Endothelial cell of hepatic sinusoid (primary cell): ENCODE measurements around the gene CEBPG.

Experiments used
- in situ Hi-C: cut with HindIII; loops from 2 replicates; pipeline ENCODE4 v1.10.0; 2017; ENCODE audit warnings: low sequenced_read_pairs

Gene CEBPG

DNA sequence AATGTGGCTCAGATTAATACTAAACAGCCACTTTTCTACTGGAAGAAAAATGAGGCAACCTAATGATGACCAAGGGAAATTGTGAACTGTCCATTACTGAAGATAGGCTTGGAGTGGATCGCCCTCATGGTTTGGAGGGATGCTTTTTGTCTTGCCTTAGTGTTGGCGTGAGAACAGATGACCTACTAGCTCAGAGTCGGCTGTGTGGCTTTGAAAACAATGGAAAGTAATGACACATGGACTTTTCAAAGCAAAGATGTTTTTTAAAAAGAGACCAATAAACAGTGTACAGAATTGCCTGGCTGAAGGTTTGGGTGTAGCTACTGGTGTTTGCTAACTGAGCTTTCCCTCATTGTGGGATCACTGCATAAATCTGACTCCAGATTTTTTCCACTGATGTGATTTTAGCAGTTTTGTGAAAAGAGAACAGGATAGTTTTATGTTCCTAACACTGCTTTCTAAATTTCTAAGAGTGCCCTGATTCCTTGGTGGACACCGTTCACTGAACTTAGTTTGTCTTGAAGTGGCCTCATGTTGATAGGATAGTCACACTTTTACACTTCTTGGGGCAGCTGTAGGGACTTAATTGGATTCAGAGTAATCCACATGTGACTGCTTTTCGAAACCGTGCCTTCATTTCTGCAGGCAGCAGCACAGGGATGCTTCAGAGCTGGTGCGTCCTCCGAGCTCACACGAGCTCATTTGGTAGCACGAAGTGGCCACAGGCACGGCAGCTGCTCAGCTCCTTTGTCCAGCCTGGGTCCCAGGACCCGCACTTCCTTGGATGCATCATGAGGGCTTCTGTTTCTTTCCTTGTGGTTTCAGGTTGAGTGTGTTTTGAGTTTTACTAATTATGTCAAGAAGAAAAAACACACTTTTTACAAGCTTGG, 4.3 kb downstream of the CEBPG start:
- in situ Hi-C loops = no loop called here

DNA sequence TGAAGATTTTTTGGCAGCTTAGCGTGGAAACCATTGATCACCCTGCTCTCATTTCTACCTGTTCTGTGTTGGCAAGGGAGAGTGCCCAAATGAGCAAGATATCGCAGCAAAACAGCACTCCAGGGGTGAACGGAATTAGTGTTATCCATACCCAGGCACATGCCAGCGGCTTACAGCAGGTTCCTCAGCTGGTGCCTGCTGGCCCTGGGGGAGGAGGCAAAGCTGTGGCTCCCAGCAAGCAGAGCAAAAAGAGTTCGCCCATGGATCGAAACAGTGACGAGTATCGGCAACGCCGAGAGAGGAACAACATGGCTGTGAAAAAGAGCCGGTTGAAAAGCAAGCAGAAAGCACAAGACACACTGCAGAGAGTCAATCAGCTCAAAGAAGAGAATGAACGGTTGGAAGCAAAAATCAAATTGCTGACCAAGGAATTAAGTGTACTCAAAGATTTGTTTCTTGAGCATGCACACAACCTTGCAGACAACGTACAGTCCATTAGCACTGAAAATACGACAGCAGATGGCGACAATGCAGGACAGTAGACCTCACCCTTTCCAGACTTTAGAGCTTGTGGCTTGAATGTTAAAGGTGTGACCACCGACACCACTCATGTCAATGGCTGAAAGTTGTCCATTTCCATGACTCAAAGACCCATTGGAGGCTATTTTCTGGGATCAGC, 5.8 kb downstream of the CEBPG start:
- in situ Hi-C loops = no loop called here

DNA sequence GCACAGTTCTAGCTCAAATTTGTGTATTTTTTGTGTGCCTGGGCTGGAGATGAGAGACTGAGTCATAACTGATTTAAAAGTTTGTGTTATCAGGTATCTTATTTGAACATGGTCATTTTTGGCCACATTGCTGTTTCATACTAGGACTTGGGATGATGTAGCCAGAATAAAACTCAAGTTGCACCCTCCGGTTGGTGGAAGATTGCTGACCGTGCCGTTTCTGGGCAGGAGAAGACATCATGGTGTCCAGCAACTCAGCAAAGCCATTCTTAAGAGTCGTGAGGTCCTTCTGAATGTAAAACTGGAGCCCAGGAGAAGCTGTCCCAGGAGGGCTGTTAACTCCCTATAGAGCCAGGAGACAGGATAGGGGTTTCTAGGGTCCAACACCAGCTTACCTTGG, 7.6 kb downstream of the CEBPG start:
- in situ Hi-C loops = no loop called here

DNA sequence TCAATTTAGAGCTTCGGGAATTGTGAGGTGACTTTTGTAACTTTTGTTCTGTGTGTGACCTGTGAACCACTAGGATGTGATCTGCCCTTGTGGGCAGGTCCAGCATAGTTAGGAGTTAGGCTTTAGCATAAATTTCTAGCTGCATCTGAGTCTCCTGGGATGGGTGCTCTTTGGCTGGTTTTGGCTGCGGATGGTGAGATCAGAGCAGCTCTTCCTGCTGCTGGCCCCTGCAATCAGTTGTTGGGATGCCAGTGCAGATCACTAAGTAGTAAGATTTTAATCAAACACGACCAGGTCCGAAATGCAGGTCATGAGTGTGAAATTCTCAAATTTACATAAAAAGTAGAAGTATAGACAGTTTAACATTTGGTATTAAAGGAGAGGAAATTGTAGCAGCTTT, 8.5 kb downstream of the CEBPG start:
- in situ Hi-C loops = no loop called here

DNA sequence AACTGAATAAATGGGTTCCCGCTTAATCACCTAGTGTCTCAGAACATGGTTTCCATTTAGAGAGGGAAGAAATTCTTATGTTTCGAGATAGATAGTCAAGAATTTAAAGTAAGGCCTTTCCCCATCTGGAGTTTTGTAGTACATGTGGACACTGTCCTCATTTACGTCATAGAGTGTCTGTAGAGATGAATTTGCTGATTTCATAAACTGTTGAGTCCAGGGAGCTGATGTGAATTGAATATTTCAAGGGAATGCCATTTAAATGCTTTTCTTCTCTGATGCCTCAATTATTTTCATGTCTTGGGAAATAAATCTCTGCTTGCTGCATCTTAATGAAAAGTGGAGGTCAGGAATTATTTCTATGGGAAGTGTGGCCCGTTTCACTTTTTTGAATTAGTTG, 9.5 kb downstream of the CEBPG start:
- in situ Hi-C loops = no loop called here

DNA sequence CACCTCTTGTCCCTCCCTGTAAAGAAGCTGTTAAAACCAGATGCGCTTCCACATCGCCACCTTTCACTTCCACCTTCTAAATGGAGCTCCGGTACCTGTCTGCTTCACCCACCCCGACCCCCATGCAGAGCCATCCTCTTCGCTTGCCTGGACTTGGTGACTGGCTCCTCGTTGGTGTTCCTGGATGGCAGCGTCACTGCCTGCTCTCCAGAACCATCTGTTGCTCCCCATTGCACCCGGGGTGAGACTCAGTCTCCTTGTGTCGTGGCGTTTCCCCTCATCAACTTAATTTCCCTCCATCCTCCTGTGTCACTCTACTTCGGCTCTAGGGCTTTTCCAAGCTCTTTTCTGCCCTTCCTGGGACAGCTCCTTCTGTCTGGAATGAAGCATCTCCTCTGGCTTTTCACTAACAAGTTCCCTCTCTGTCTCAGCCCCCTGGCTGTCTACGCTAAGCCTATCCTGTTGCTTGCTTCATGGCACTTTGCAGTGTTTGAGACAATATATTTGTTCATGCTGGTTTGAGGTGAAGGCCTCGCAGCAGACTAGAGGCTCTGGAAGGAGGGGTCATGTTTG, 10.3 kb downstream of the CEBPG start:
- in situ Hi-C loops = no loop called here

DNA sequence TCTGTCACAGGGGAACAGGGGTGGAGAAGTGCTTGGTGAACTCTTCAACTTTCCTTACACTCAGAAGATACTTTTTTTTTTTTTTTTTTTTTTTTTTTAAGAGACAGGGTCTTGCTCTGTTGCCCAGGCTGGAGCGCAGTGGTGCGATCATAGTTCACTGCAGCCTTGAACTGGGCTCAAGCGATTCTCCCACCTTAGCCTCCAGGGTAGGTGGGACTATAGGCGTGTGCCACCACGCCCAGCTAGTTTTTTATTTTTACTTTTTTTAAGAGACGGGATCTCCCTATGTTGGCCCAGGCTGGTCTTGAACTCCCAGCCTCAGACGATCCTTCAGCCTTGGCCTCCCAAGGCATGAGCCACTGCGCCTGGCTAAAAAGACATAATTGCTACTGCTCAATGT, 11.5 kb downstream of the CEBPG start:
- in situ Hi-C loops = no loop called here

DNA sequence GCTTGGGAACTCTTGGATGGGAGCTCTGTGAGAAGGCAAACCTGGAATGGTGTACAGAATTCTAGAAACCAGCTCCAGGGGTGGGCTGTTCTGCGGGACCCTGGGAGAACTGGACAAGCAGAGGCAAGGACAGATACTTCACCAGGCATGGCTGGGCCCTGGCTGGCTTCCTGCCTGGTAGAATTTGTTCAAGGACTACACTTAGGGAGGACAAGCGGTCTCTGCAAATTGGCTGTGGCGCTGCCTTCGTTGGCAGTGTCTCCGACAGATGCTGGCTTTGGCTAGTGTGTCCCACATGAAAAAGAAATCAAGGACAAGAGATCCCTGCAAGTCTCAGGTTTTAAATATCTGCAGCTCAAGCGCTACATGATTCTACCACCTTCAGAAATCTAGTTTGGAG, 12.4 kb downstream of the CEBPG start:
- in situ Hi-C loops = no loop called here

DNA sequence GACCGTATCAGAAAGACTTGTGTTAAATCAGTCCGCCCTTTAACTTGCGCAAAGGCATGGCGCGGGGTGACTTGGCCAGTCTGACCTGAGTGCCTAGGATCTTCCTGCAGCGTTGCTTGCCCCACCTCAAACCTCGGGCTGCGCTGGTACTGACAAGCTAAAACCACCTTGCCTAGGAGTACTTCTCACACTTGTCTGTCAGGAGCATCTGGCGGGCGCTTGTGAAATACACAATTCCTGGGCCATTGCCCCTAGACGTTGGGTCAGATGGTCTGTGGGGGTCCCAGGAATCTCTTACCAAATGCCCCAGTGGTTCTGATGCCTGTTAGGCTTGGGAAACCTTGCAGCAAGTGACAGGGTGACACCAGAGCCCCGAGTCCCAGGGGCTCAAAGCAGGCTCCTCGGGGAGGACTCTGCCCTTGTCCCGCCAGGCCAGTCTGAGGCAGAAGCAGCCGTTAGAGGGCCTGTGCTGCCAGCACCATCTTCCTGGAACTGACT, 12.9 kb downstream of the CEBPG start:
- in situ Hi-C loops = no loop called here

DNA sequence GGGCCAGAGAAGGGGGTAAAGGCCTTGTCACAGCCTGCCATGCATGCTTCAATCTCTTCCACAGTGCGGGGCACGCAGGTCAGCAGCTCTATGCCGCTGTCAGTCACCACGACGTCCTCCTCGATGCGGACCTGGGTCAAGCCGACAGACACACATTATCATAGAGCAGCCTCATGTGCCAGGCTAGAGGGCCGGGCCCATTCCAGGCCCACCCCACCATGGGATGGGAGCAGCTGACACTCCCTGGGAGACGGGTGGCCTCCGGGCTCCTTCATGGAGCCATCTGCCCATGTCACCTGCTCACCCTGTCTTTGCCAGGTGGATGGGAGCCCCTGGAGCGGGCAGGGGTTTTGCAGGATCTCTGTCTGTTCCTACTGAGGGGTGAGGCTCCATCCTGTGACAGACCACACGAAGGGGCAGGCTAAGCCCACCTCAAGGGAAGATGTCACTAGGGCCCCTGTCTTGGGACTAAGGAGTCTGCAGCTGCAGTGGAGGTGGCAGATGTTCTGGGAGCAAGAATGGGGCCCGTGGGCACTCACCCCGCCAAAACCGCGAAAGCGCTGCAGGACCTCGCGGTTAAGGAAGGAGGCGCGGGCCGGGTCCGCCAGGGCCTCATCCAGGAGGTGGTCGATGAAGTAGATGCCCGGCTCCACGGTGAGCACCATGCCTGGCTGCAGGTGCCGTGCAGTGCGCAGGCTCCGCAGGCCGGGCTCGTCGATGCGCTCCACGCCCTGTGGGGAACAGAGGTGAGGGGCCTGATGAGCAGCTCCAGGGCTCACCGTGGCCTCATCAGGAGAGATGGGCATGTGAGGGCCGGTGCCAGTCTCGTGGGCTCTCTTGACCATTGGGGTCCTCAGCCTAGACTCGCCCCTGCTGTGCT, 14.1 kb downstream of the CEBPG start:
- in situ Hi-C loops = no loop called here

DNA sequence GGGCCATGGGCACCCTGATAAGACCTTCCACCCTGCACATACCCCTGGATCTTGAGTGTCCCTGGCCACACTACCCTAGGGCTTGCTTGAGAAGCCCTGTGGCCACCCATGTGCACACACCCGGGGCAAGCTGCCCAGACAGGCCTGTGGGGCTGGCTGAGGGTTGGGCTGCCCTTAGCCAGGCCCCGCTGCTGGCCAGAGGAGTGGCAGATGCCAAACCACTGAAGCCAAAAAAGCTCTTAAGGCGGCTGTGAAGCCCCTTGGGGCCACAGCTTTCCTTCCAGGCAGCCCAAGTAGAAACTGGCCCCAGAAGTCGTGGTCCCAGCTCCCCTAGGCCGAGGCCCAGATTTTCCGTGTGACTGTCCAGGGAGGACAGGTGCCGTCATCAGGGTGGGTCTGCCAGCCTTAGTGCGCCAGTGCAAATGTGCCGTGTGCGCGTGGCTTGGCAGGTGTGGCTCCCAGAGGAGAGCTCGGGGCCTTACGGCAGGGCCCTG, 14.8 kb downstream of the CEBPG start:
- in situ Hi-C loops = no loop called here

DNA sequence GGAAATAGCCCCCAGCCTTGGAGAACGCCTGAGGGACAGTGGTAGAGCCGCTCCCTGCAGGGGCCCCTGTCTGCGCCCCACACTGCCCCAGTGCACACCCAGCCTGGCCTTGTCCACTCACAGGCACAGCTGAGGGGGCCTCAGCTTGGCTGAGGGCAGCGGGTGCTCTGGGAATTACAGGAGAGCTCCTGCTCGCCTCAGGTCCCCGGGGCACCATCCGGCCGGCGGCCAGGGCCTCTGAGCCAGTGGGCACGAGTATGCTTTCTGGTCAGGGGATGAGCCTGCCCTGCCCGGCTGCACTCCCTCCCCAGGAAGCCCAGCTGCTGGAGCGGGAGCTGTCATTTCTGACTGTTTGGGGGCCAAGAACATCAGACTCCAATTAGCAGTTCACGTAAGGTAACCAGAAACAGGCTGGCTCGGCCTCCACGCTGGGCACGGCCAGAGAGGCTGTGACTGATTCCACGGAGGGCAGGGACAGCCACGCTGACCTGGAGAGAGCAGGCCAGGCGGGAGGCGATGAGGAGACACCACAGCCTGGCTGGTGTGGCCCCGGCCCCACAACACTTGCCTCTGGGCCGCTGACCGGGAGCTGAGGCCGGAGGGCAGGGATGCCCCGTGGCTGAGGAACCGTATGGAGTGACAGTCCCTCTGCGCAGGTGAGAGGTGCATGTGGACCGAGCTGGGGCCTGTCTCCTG, 15.4 kb downstream of the CEBPG start:
- in situ Hi-C loops = no loop called here

DNA sequence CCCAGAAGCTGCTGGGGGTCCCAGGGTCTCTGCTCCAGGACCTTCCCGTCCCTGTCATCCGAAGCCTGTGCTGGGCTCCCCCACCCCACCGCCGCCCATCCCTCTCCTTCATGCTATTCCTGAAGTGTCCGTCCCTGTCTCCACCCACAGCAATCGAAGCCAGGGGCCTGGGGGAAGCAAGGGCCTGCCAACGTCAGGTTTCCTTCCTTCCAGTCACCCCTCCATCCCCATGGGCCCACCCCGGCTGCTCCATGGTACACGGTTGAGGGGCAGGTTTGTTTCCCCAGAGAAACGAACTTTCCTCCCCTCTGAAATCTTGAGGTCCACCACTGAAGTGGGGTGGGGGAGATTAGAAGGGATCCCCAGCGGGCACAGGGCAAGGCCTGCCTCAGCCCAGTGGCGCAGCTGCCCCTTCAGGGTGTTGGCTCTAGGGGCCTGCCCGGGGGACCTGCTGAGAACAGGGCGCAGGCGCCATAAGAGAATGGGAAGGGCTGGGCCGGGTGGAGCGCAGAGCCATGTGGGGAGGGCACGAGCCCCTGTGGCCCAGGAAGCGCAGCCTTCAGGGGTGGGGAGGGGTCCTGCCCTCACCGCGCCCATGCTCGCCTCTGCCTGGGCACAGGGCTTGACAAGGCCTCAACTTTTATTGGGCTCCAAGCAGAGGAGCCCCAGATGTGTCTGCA, 16.1 kb downstream of the CEBPG start:
- in situ Hi-C loops = no loop called here

DNA sequence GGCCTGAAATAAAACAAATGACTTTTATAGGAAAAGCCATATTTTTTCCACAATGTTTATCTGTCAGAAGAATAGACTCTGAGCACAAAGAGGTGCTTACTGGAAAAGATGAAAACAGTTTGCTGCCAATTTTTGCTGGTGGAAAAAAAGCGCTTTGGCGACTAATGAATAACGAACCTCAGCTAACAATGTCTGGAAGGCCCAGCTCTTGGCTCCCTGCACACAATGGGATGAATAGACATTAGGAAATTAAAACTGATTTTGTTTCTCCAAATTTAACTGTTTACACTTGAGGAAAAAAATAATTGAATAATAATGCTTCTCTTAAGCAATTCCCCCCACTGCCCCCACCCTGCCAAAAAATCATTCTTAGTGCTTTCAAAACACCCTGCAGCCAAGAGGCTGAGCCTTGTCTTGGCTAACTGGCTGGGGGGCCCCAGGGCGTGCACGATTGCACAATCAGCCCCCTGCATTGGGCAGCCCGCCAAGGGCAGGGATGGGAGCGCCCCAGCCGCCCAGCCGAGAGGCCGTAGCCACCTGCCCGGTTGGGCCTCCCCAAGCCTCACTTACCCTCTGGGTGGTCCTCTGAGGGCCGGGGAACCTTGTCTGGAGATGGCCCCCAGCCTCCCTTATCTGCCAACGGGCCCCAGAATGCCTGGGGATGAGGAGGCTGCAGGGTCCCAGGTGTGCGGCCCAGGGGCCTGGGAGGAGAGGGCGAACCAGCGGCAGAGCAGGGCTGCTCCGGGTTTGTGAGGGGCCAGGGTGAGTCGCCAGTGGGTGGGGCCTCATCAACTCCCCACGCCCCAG, 16.8 kb downstream of the CEBPG start:
- in situ Hi-C loops = no loop called here

DNA sequence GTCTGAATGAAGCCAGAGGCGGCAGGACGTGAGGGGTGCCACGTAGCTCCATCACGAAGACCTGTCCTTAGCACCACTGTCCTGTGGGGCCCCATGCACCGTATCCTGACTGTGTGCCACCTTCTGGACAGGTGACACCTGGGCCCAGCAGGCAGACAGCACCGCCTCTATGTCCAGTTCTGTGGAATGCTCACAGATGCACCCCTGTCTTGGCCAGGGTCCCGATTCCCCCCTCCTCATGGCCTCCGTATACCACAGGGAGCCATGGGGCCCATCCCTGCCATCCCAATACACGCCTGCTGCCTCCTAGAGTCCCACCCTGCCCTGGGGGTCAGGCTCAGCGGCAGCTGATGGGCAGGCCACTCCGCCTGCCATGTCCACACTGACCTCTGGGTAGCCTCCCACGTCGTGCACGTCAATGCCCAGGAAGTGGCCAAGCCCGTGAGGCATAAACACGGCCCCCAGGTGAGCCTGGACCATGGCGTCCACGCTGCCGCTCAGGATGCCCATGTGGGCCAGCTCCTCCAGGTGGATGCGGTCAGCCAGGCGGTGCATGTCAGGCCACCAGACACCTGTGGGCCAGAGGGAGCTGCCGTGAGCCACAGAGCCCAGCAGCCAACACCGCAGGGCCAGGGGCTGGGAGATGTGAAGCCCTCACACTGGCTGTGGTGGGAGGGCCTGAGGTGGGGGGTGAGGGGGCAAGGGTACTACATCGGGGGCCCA, 17.6 kb downstream of the CEBPG start:
- in situ Hi-C loops = no loop called here

DNA sequence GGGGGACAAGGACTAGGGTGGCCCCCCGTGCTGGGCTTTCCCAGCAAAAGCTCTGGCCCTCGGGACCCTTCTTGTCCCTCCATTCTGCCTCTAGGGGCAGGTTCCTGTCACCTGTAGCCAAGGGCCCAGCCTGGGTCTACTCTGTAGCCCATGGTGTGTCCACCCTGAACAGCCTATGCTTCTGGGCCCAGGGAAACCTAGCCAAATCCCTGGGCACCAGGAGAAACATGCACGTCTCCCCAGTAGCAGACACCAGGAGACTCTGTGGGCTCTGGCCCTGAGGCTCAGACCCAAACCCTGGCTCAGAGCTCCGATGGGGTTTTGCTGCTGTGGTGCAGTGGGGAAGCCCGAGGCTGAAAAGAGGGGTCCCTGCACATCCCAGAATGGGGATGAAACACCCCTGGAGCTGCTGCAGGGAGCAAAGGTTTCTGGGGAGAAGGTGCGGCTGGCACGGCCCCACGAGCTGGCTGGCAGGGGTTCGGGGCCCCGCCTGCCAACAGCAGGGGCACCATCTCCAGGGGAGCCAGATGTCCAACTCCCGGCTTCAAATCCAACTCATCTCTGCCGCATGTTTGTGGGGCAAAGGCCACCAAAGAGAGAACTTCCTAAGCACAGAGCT, 18.2 kb downstream of the CEBPG start:
- in situ Hi-C loops = no loop called here
